Measurements from ENCODE around the gene C19orf12. TPM values are rescaled to one million over a fixed set of nuclear protein-coding genes. Genes with fewer than 3 reads are reported as not detected.

Gene C19orf12
- total and polyA plus RNA-seq, 3 donors from 2014 or later, result 20.8 to 40.5 (median 28.8) TPM

DNA sequence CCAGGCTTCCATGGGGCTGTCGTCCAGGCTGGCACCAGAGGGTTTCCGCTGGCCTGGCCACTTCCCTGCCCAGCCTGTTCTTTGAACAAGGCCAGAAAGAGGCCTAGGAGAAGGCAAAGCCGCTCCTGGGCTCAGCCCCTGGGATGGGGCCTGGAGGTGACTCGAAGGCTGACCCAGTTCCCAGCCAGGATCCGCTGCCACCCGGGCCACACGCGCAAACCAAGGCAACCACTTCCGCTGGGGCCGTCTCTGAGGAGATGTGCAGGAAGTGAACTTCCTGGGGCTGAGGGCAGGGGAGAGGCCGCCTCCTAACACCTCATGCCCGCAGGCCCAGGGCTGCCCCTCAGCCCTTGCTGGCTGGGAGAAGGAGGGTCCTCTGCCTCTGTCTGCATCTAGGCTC is 34.6 kb downstream of the C19orf12 start:
- 58 to 61% methylated on average over 8 to 10 of the region's 12 CpGs for WGBS, 2 donors
- TF ChIP-seq, protein P1, sequence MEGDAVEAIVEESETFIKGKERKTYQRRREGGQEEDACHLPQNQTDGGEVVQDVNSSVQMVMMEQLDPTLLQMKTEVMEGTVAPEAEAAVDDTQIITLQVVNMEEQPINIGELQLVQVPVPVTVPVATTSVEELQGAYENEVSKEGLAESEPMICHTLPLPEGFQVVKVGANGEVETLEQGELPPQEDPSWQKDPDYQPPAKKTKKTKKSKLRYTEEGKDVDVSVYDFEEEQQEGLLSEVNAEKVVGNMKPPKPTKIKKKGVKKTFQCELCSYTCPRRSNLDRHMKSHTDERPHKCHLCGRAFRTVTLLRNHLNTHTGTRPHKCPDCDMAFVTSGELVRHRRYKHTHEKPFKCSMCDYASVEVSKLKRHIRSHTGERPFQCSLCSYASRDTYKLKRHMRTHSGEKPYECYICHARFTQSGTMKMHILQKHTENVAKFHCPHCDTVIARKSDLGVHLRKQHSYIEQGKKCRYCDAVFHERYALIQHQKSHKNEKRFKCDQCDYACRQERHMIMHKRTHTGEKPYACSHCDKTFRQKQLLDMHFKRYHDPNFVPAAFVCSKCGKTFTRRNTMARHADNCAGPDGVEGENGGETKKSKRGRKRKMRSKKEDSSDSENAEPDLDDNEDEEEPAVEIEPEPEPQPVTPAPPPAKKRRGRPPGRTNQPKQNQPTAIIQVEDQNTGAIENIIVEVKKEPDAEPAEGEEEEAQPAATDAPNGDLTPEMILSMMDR (IDR thresholded peaks at IDR 0.05), result no peak
- TF ChIP-seq POLR2A (IDR thresholded peaks at IDR 0.05), result no peak
- Histone ChIP-seq H3K27me3 (no peaks in the 10 kb centered on the region), H3K4me3 (no peak overlapping the region), H3K9me3 (no peaks in the 10 kb centered on the region), H3K27ac (peak overlapping the region; percentile 45 to 68), H3K4me1 (peaks cover 73% of the 10 kb centered on the region), H3K36me3 (ENCODE audit: low read depth, missing control alignments) (no peaks in the 10 kb centered on the region)
- intact Hi-C loops (cut with DNase I; ENCODE audit: low total_unique reads), result no loop called here
- DNase-seq, result no peak

DNA sequence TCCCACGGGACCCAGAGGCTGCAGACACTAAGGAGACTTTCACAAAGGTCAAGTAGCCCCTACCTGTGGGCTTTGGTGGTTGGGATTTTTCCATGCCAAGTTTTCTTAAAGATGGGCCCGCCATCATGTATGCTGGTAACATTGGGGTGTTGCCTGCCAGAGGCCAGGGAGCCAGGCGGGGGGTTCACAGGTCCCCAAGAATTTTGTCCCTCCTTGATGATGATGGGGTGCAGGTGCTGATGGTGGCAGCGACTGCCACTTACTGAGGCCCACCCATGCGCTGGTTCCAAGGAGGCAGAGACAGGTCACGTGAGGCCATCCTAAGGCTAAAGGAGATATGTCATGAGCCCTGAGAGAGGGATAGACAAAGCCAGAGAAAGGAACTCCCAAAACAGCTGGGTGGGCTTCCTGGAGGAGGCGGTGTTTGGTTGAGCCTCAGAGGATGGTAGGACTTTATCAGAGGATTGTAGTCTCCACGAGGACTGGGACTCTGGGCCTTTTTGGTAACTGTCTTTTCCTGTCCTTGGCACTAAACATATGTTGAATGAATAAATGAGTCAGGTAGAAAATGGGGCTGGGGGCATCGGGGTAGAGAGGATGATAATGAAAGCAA is 35.4 kb downstream of the C19orf12 start:
- 90 to 95% methylated on average over 9 of the region's 9 CpGs for WGBS, 2 donors
- TF ChIP-seq, protein P1 (IDR thresholded peaks at IDR 0.05), result no peak
- TF ChIP-seq POLR2A (IDR thresholded peaks at IDR 0.05), result no peak
- intact Hi-C loops (cut with DNase I; ENCODE audit: low total_unique reads), result no loop called here
- Histone ChIP-seq H3K27me3 (no peaks in the 10 kb centered on the region), H3K27ac (peak overlapping the region; percentile 68 to 75), H3K9me3 (no peaks in the 10 kb centered on the region), H3K4me1 (peaks cover 77% of the 10 kb centered on the region), H3K36me3 (ENCODE audit: low read depth, missing control alignments) (no peaks in the 10 kb centered on the region), H3K4me3 (no peak overlapping the region)
- no peak for DNase-seq

DNA sequence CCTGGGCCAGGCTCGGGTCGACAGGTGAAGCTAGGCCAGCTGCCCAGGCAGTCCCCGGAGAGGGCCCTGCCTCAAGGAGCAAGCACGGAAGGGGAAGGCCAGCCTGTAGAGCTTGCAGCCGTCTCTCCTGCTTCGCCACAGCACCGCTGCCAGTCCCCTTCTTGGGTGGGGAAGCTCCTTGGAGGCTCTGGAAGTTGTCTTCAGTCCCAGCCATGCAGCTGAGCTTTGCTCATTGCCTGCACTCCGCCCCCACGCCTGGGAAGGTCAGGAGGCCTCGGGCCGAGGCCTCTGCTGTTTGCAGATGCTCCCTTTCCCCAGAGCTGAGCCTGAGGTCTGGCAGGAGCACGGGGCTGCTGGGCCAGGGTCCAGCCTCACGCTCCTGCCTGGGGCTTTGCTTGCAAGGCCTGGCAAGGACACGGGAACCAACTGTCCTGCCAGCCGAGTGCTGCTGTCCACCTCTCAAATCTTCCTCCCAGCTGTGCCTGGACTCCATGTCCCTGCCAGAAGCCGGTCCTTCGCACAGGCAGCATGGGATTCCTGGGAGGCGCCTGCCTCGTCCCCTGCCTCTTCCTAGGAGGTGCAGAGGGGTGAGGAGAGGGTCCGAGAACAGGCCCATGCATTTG is 36.5 kb downstream of the C19orf12 start:
- H3K27ac ChIP-seq, result peak overlapping the region; percentile 68 to 75
- TF ChIP-seq POLR2A (IDR thresholded peaks at IDR 0.05), result no peak
- TF ChIP-seq, protein P1 (IDR thresholded peaks at IDR 0.05), result no peak
- no peaks in the 10 kb centered on the region for H3K36me3 ChIP-seq (ENCODE audit: low read depth, missing control alignments)
- H3K4me3 ChIP-seq, result no peak overlapping the region
- H3K27me3 ChIP-seq, result no peaks in the 10 kb centered on the region
- intact Hi-C loops (cut with DNase I; ENCODE audit: low total_unique reads), result no loop called here
- H3K4me1 ChIP-seq, result peaks cover 78% of the 10 kb centered on the region
- H3K9me3 ChIP-seq, result no peaks in the 10 kb centered on the region
- 33 to 45% methylated on average over 6 to 20 of the region's 20 CpGs for WGBS, 2 donors
- DNase-seq, result peak; percentile 90

DNA sequence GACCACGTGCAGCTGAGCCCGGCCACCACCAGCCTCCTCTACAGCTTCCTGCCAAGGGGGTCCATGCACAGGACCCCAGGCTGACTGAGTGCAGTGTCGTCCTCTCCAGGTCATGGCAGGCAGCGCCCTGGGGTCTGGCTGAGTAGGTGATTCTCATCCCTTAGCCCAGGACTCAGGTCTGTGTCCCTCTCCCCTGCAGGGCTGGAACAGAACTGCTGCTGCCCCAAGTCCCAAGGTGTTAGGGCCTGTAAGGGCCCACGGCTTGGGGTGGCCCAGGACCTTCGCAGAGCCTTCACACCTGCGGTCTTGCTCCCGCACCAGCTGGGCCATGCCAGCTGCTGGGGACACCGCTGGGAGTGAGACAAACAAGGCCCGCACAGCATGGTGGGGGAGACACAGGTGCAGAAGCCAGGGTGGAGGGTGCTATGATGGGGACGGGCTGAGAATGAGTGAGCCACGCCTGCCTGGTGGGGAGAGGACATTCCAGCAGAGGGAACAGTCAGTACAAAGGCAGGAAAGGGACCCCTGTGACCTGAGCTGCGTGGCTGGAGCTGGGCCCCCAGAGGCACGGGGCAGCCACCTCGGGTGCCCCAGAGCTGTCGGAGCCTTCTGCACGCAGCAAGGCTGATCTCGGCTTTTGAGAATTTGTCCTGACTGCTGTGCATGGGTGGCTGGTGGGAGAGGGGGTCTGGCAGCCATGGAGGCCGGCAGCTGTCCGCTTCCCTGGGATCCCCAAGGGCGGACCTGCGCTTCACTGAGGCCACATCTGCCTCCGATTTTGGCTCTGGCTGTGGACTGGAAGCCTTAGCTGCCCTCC is 37.9 kb downstream of the C19orf12 start:
- no peak for DNase-seq

More for the DNA sequence above, 37.9 kb downstream of the C19orf12 start:
- peaks cover 73% of the 10 kb centered on the region for H3K4me1 ChIP-seq
- TF ChIP-seq POLR2A (IDR thresholded peaks at IDR 0.05), result no peak
- TF ChIP-seq, protein P1 (IDR thresholded peaks at IDR 0.05), result peak in 1 of 3 experiments; percentile 13
- peak overlapping the region; percentile 68 to 75 for H3K27ac ChIP-seq
- no peak overlapping the region for H3K4me3 ChIP-seq
- H3K36me3 ChIP-seq (ENCODE audit: low read depth, missing control alignments), result no peaks in the 10 kb centered on the region
- intact Hi-C loops (cut with DNase I; ENCODE audit: low total_unique reads), result no loop called here
- no peaks in the 10 kb centered on the region for H3K27me3 ChIP-seq
- WGBS, 2 donors, result 64 to 65% methylated on average over 13 to 23 of the region's 23 CpGs
- no peaks in the 10 kb centered on the region for H3K9me3 ChIP-seq

Data from testis (tissue), 3 donors.